Neural progenitor cell (in vitro differentiated cells): Measurements from ENCODE around the gene IL17RE. TPM values are rescaled to one million over a fixed set of nuclear protein-coding genes. Genes with fewer than 3 reads are reported as not detected.

Experiments
- DNase-seq: peaks from one replicate; pipeline ENCODE4 v3.0.0-alpha.2; 2016; ENCODE audit warnings: low spot score
- H2AFZ ChIP-seq: fragments of 200-600 bp; sonication (generic); replicated peaks from 2 replicates; pipeline ENCODE4 v1.6.1; 2016; ENCODE audit warnings: antibody characterized with exemption
- H3F3A ChIP-seq: fragments of 200-600 bp; sonication (generic); 2 replicates; pipeline ENCODE4 v1.6.1; 2016; ENCODE audit warnings: antibody characterized with exemption, low read depth
- H3K27ac ChIP-seq: fragments of 200-600 bp; sonication (generic); 2 replicates; pipeline ENCODE4 v1.5.1; 2016; ENCODE audit warnings: mild to moderate bottlenecking
- H3K27me3 ChIP-seq: fragments of 200-600 bp; sonication (generic); 2 replicates; pipeline ENCODE4 v1.6.1; 2016; ENCODE audit warnings: mild to moderate bottlenecking, moderate library complexity
- H3K36me3 ChIP-seq: fragments of 200-600 bp; sonication (generic); 2 replicates; pipeline ENCODE4 v1.5.1; 2016
- H3K4me1 ChIP-seq: fragments of 200-600 bp; sonication (generic); 2 replicates; pipeline ENCODE4 v1.6.1; 2016; ENCODE audit warnings: mixed run types
- H3K4me2 ChIP-seq: fragments of 200-600 bp; sonication (generic); 2 replicates; pipeline ENCODE4 v1.6.1; 2016
- H3K4me3 ChIP-seq: fragments of 200-600 bp; sonication (generic); 2 replicates; pipeline ENCODE4 v1.5.1; 2016
- H3K79me2 ChIP-seq: fragments of 200-600 bp; sonication (generic); 2 replicates; pipeline ENCODE4 v1.6.1; 2016; ENCODE audit warnings: low read depth
- H3K9ac ChIP-seq: fragments of 200-600 bp; sonication (generic); 2 replicates; pipeline ENCODE4 v1.6.1; 2016
- H3K9me3 ChIP-seq: fragments of 200-600 bp; sonication (generic); 2 replicates; pipeline ENCODE4 v1.5.1; 2016; ENCODE audit warnings: low read depth
- H4K20me1 ChIP-seq: fragments of 200-600 bp; sonication (generic); 2 replicates; pipeline ENCODE4 v1.6.1; 2016; ENCODE audit warnings: low read depth
- H3K27ac Mint-ChIP-seq: 3 replicates; pipeline ENCODE4 v1.8.0; 2021; ENCODE audit warnings: mixed read lengths
- H3K27me3 Mint-ChIP-seq: 2 replicates; pipeline ENCODE4 v1.8.0; 2022; ENCODE audit warnings: low read depth, mild to moderate bottlenecking, inconsistent platforms, moderate library complexity, mixed read lengths; ENCODE audit not compliant: insufficient read depth
- H3K36me3 Mint-ChIP-seq: 3 replicates; pipeline ENCODE4 v1.8.0; 2021; ENCODE audit warnings: mixed read lengths
- H3K4me1 Mint-ChIP-seq: 3 replicates; pipeline ENCODE4 v1.8.0; 2021; ENCODE audit warnings: mixed read lengths
- H3K4me3 Mint-ChIP-seq: 3 replicates; pipeline ENCODE4 v1.8.0; 2021; ENCODE audit warnings: mild to moderate bottlenecking, moderate library complexity, mixed read lengths
- H3K9me3 Mint-ChIP-seq: 3 replicates; pipeline ENCODE4 v1.8.0; 2020; ENCODE audit warnings: mixed read lengths
- EZH2 ChIP-seq: fragments of 200-600 bp; sonication (generic); IDR thresholded peaks from 2 replicates; pipeline ENCODE4 v1.6.1; 2017; ENCODE audit warnings: antibody characterized with exemption, mild to moderate bottlenecking, moderate library complexity
- EZH2phosphoT487 ChIP-seq: fragments of 200-600 bp; sonication (generic); IDR thresholded peaks from 2 replicates; pipeline ENCODE4 v1.6.1; 2017; ENCODE audit warnings: antibody characterized with exemption
- total RNA-seq: library from RNA; depleted of rRNA; stranded (reverse); fragments of >200 nt; gene quantifications from 2 replicates; pipeline ENCODE4 v1.2.3, GENCODE V29; 2015; ENCODE audit warnings: low replicate concordance
- TF ChIP-seq, protein P1 (sequence below): fragments of 200-600 bp; sonication (generic); IDR thresholded peaks from 2 replicates; pipeline ENCODE4 v1.5.1; 2017; ENCODE audit warnings: antibody characterized with exemption, mild to moderate bottlenecking

Gene IL17RE
- total RNA-seq, 1 donor from 2014 or later: not detected

DNA sequence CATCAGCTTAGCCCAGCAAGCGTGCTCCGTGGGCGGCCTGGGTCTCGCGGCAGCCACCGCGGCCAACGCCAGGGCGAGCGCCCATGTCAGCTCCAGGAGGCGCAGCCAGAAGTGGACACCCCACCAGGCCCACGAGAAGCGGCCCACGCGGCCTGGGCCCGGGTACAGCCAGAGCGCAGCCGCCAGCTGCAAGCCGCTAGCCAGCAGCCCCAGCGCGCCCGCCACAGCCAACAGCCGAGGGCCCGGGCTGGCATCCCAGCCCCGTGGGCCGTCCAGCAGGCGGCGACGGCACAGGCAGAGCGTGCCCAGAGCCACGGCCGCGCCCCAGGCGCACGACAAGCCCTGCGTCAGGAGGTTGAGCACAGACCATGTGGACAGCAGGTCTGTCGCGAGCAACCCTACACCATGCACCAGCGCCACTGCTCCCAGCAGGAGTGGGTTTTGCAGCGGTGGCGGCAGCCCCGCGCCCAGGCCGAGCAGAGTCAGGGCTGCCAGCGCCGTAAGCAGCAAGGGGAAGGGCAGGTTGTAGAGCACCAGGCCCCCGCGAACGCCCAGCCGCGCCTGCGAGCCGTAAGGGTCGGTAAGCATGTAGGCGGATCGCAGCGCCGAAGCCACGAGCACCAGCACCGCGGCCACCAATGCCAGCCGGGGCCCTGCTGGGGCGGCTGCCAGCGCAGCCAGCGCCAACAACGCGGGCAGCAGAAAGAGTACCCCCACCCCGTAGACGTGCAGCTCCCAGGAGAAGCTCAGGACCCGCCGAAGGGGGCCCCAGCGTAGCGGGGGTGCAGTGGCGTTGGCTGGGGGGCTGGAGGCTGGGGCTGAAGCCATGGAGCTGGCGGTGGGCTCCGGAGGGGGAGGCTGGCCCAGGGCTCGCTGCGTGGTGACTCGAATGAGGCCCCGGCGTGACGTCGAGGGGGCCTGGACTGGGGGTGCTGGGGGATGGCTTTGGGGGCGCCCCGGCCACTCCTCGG is 44.7 kb downstream of the IL17RE start:
- peak overlapping the region; percentile 85 for H2AFZ ChIP-seq
- peaks cover under 1% of the 10 kb centered on the region for H3K36me3 Mint-ChIP-seq
- H3K4me3 ChIP-seq: peak overlapping the region; percentile 59
- peaks cover 10% of the 10 kb centered on the region for H3K4me1 ChIP-seq
- no peaks in the 10 kb centered on the region for H3K9me3 Mint-ChIP-seq
- H3K9me3 ChIP-seq: no peaks in the 10 kb centered on the region
- peak overlapping the region; percentile 91 for H3K4me2 ChIP-seq
- peaks cover 2% of the 10 kb centered on the region for H3K4me1 Mint-ChIP-seq
- no peak overlapping the region for H3K27ac Mint-ChIP-seq
- peaks cover 7% of the 10 kb centered on the region for H3K27me3 Mint-ChIP-seq
- peaks cover 5% of the 10 kb centered on the region for H3K79me2 ChIP-seq
- TF ChIP-seq EZH2: no peak
- TF ChIP-seq, protein P1, sequence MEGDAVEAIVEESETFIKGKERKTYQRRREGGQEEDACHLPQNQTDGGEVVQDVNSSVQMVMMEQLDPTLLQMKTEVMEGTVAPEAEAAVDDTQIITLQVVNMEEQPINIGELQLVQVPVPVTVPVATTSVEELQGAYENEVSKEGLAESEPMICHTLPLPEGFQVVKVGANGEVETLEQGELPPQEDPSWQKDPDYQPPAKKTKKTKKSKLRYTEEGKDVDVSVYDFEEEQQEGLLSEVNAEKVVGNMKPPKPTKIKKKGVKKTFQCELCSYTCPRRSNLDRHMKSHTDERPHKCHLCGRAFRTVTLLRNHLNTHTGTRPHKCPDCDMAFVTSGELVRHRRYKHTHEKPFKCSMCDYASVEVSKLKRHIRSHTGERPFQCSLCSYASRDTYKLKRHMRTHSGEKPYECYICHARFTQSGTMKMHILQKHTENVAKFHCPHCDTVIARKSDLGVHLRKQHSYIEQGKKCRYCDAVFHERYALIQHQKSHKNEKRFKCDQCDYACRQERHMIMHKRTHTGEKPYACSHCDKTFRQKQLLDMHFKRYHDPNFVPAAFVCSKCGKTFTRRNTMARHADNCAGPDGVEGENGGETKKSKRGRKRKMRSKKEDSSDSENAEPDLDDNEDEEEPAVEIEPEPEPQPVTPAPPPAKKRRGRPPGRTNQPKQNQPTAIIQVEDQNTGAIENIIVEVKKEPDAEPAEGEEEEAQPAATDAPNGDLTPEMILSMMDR: peak; percentile 55
- no peaks in the 10 kb centered on the region for H3K36me3 ChIP-seq
- H3K27me3 ChIP-seq: peaks cover 5% of the 10 kb centered on the region
- H3K4me3 Mint-ChIP-seq: no peak overlapping the region
- H3K9ac ChIP-seq: no peak overlapping the region
- peaks cover 21% of the 10 kb centered on the region for H4K20me1 ChIP-seq
- peak; percentile 85 for DNase-seq
- H3K27ac ChIP-seq: no peak overlapping the region
- H3F3A ChIP-seq: peaks cover 27% of the 10 kb centered on the region

DNA sequence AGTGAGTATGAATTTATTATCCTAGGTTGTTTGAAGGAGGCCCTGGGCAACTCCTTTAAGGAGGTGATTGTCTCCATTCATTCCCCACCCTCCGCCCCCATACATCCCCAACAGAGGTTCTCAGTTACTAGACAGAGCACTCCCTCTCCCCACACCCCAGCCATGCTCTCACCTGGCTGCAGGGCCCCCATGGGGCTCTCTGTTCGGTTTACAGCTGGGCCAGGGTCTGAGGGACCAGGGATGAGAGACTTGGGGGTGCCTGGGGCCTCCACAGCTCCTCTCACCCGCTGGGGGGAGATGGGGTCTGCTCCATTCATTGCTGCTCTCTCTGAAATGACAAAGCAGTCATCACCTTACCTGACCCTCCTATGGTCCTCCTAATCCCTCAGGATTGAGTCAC is 45.9 kb downstream of the IL17RE start:
- H3K9me3 Mint-ChIP-seq: no peaks in the 10 kb centered on the region
- Histone ChIP-seq H3K4me2 (no peak overlapping the region), H3K9me3 (no peaks in the 10 kb centered on the region), H2AFZ (no peak overlapping the region), H3K36me3 (no peaks in the 10 kb centered on the region), H3K4me3 (no peak overlapping the region), H3F3A (peaks cover 30% of the 10 kb centered on the region), H3K27me3 (peaks cover 9% of the 10 kb centered on the region), H3K4me1 (peaks cover 10% of the 10 kb centered on the region), H3K9ac (no peak overlapping the region), H3K27ac (no peak overlapping the region), H4K20me1 (peaks cover 21% of the 10 kb centered on the region), H3K79me2 (peaks cover 5% of the 10 kb centered on the region)
- H3K4me3 Mint-ChIP-seq: no peak overlapping the region
- no peak overlapping the region for H3K27ac Mint-ChIP-seq
- no peaks in the 10 kb centered on the region for H3K36me3 Mint-ChIP-seq
- TF ChIP-seq, protein P1: no peak
- TF ChIP-seq EZH2 (no peak), EZH2phosphoT487 (no peak)
- H3K4me1 Mint-ChIP-seq: peaks cover 2% of the 10 kb centered on the region
- H3K27me3 Mint-ChIP-seq: peaks cover 8% of the 10 kb centered on the region
- no peak for DNase-seq

DNA sequence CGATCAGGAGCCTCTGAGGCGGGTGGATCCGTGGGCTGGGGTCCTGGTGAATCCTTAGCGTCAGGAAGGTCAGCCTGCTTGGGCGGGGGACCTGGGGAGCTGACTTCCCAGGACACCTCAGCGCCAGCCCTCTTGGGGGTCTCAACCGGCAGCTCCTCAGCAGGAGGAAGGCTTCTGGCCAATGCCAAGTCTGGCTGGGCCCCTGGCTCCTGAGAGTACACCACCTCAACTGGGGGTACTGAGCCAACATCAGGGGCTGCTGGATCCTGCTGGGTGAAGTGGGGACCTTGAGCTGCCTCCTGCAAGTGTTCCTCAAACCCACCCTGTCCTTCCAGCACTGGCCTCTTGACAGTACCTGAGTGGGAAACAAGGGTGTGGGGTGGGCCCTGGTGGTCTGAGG is 46.5 kb downstream of the IL17RE start:
- Histone ChIP-seq H3F3A (peaks cover 33% of the 10 kb centered on the region), H3K9ac (no peak overlapping the region), H2AFZ (no peak overlapping the region), H4K20me1 (peaks cover 21% of the 10 kb centered on the region), H3K4me1 (peaks cover 10% of the 10 kb centered on the region), H3K9me3 (no peaks in the 10 kb centered on the region), H3K36me3 (no peaks in the 10 kb centered on the region), H3K4me3 (no peak overlapping the region), H3K4me2 (no peak overlapping the region), H3K79me2 (peaks cover 5% of the 10 kb centered on the region), H3K27me3 (peaks cover 9% of the 10 kb centered on the region), H3K27ac (no peak overlapping the region)
- DNase-seq: no peak
- TF ChIP-seq EZH2phosphoT487 (no peak), EZH2 (no peak)
- TF ChIP-seq, protein P1: no peak
- peaks cover 8% of the 10 kb centered on the region for H3K27me3 Mint-ChIP-seq
- H3K9me3 Mint-ChIP-seq: no peaks in the 10 kb centered on the region
- H3K4me3 Mint-ChIP-seq: no peak overlapping the region
- H3K27ac Mint-ChIP-seq: no peak overlapping the region
- H3K36me3 Mint-ChIP-seq: no peaks in the 10 kb centered on the region
- H3K4me1 Mint-ChIP-seq: peaks cover 2% of the 10 kb centered on the region
